ENCODE data around the gene C16orf82.
A peak's percentile ranks its signal among the peaks of the same experiment; 100 is the strongest.

C16orf82 gene

GRCh38 chr16:27098366-27099049 lies 31.8 kb downstream of the C16orf82 start:
- H3K9ac ChIP-seq (ENCODE audit: low read length): no peak overlapping the region
- no peak overlapping the region for H3K27ac ChIP-seq (ENCODE audit: low read depth, low read length)
- no peaks in the 10 kb centered on the region for H3K36me3 ChIP-seq (ENCODE audit: control insufficient read depth, insufficient read depth, low read length)
- no peaks in the 10 kb centered on the region for H3K27me3 ChIP-seq (ENCODE audit: control insufficient read depth, insufficient read depth, low read length)
- no peaks in the 10 kb centered on the region for H3K4me1 ChIP-seq (ENCODE audit: control insufficient read depth, insufficient read depth, low read length)
- no peak overlapping the region for H3K4me3 ChIP-seq (ENCODE audit: low read length)

GRCh38 chr16:27102701-27103575 lies 36.2 kb downstream of the C16orf82 start:
- no peak overlapping the region for H3K9ac ChIP-seq (ENCODE audit: low read length)
- H3K4me3 ChIP-seq (ENCODE audit: low read length): no peak overlapping the region
- no peak overlapping the region for H3K27ac ChIP-seq (ENCODE audit: low read depth, low read length)
- H3K36me3 ChIP-seq (ENCODE audit: control insufficient read depth, insufficient read depth, low read length): no peaks in the 10 kb centered on the region
- no peaks in the 10 kb centered on the region for H3K27me3 ChIP-seq (ENCODE audit: control insufficient read depth, insufficient read depth, low read length)
- H3K4me1 ChIP-seq (ENCODE audit: control insufficient read depth, insufficient read depth, low read length): no peaks in the 10 kb centered on the region

GRCh38 chr16:27103954-27104353 lies 37.2 kb downstream of the C16orf82 start:
- Histone ChIP-seq H3K4me3 (ENCODE audit: low read length) (no peak overlapping the region), H3K4me1 (ENCODE audit: control insufficient read depth, insufficient read depth, low read length) (no peaks in the 10 kb centered on the region), H3K36me3 (ENCODE audit: control insufficient read depth, insufficient read depth, low read length) (no peaks in the 10 kb centered on the region), H3K27ac (ENCODE audit: low read depth, low read length) (no peak overlapping the region), H3K9ac (ENCODE audit: low read length) (no peak overlapping the region), H3K27me3 (ENCODE audit: control insufficient read depth, insufficient read depth, low read length) (no peaks in the 10 kb centered on the region)

GRCh38 chr16:27106305-27106704 lies 39.6 kb downstream of the C16orf82 start:
- no peak overlapping the region for H3K4me3 ChIP-seq (ENCODE audit: low read length)
- no peaks in the 10 kb centered on the region for H3K27me3 ChIP-seq (ENCODE audit: control insufficient read depth, insufficient read depth, low read length)
- H3K9ac ChIP-seq (ENCODE audit: low read length): no peak overlapping the region
- H3K27ac ChIP-seq (ENCODE audit: low read depth, low read length): no peak overlapping the region
- H3K36me3 ChIP-seq (ENCODE audit: control insufficient read depth, insufficient read depth, low read length): no peaks in the 10 kb centered on the region
- peaks cover 2% of the 10 kb centered on the region for H3K4me1 ChIP-seq (ENCODE audit: control insufficient read depth, insufficient read depth, low read length)

GRCh38 chr16:27107185-27107592 lies 40.5 kb downstream of the C16orf82 start:
- H3K9ac ChIP-seq (ENCODE audit: low read length): no peak overlapping the region
- no peaks in the 10 kb centered on the region for H3K36me3 ChIP-seq (ENCODE audit: control insufficient read depth, insufficient read depth, low read length)
- H3K4me1 ChIP-seq (ENCODE audit: control insufficient read depth, insufficient read depth, low read length): peaks cover 2% of the 10 kb centered on the region
- no peak overlapping the region for H3K27ac ChIP-seq (ENCODE audit: low read depth, low read length)
- no peaks in the 10 kb centered on the region for H3K27me3 ChIP-seq (ENCODE audit: control insufficient read depth, insufficient read depth, low read length)
- no peak overlapping the region for H3K4me3 ChIP-seq (ENCODE audit: low read length)

- Histone ChIP-seq H3K4me1 (ENCODE audit: control insufficient read depth, insufficient read depth, low read length) (peaks cover 2% of the 10 kb centered on the region), H3K4me3 (ENCODE audit: low read length) (no peak overlapping the region), H3K27me3 (ENCODE audit: control insufficient read depth, insufficient read depth, low read length) (no peaks in the 10 kb centered on the region), H3K27ac (ENCODE audit: low read depth, low read length) (no peak overlapping the region), H3K36me3 (ENCODE audit: control insufficient read depth, insufficient read depth, low read length) (no peaks in the 10 kb centered on the region), H3K9ac (ENCODE audit: low read length) (no peak overlapping the region)
Measured at GRCh38 chr16:27108051-27108770, 41.5 kb downstream of the C16orf82 start.

- Histone ChIP-seq H3K4me1 (ENCODE audit: control insufficient read depth, insufficient read depth, low read length) (peaks cover 2% of the 10 kb centered on the region), H3K36me3 (ENCODE audit: control insufficient read depth, insufficient read depth, low read length) (no peaks in the 10 kb centered on the region), H3K9ac (ENCODE audit: low read length) (no peak overlapping the region), H3K27ac (ENCODE audit: low read depth, low read length) (no peak overlapping the region), H3K27me3 (ENCODE audit: control insufficient read depth, insufficient read depth, low read length) (no peaks in the 10 kb centered on the region), H3K4me3 (ENCODE audit: low read length) (peak overlapping the region; percentile 59)
Measured at GRCh38 chr16:27108826-27109665, 42.3 kb downstream of the C16orf82 start.

GRCh38 chr16:27109666-27110523 lies 43.2 kb downstream of the C16orf82 start:
- Histone ChIP-seq H3K27me3 (ENCODE audit: control insufficient read depth, insufficient read depth, low read length) (no peaks in the 10 kb centered on the region), H3K36me3 (ENCODE audit: control insufficient read depth, insufficient read depth, low read length) (no peaks in the 10 kb centered on the region), H3K9ac (ENCODE audit: low read length) (no peak overlapping the region), H3K27ac (ENCODE audit: low read depth, low read length) (no peak overlapping the region), H3K4me3 (ENCODE audit: low read length) (peak overlapping the region; percentile 59), H3K4me1 (ENCODE audit: control insufficient read depth, insufficient read depth, low read length) (peaks cover 2% of the 10 kb centered on the region)

GRCh38 chr16:27110524-27110896 lies 43.8 kb downstream of the C16orf82 start:
- Histone ChIP-seq H3K9ac (ENCODE audit: low read length) (no peak overlapping the region), H3K4me3 (ENCODE audit: low read length) (peak overlapping the region; percentile 59), H3K27ac (ENCODE audit: low read depth, low read length) (no peak overlapping the region), H3K4me1 (ENCODE audit: control insufficient read depth, insufficient read depth, low read length) (peaks cover 2% of the 10 kb centered on the region), H3K36me3 (ENCODE audit: control insufficient read depth, insufficient read depth, low read length) (no peaks in the 10 kb centered on the region), H3K27me3 (ENCODE audit: control insufficient read depth, insufficient read depth, low read length) (no peaks in the 10 kb centered on the region)

- Histone ChIP-seq H3K27ac (ENCODE audit: low read depth, low read length) (no peak overlapping the region), H3K4me1 (ENCODE audit: control insufficient read depth, insufficient read depth, low read length) (peaks cover 2% of the 10 kb centered on the region), H3K4me3 (ENCODE audit: low read length) (no peak overlapping the region), H3K36me3 (ENCODE audit: control insufficient read depth, insufficient read depth, low read length) (no peaks in the 10 kb centered on the region), H3K9ac (ENCODE audit: low read length) (no peak overlapping the region), H3K27me3 (ENCODE audit: control insufficient read depth, insufficient read depth, low read length) (no peaks in the 10 kb centered on the region)
Measured at GRCh38 chr16:27111486-27111885, 44.8 kb downstream of the C16orf82 start.

GRCh38 chr16:27112093-27112811 lies 45.5 kb downstream of the C16orf82 start:
- Histone ChIP-seq H3K36me3 (ENCODE audit: control insufficient read depth, insufficient read depth, low read length) (no peaks in the 10 kb centered on the region), H3K27me3 (ENCODE audit: control insufficient read depth, insufficient read depth, low read length) (no peaks in the 10 kb centered on the region), H3K27ac (ENCODE audit: low read depth, low read length) (no peak overlapping the region), H3K9ac (ENCODE audit: low read length) (no peak overlapping the region), H3K4me3 (ENCODE audit: low read length) (no peak overlapping the region), H3K4me1 (ENCODE audit: control insufficient read depth, insufficient read depth, low read length) (peaks cover 2% of the 10 kb centered on the region)

Data from rectal smooth muscle tissue (tissue), 1 donor.